H4 (cell line): ENCODE results near the gene EREG. TPM values are rescaled to one million over a fixed set of nuclear protein-coding genes. Genes with fewer than 3 reads are reported as not detected.
A peak's percentile ranks its signal among the peaks of the same experiment; 100 is the strongest.

Experiments used
- DNase-seq: peaks from one replicate; pipeline ENCODE4 v3.0.0-alpha.2; 2015; ENCODE audit warnings: low spot score
- total RNA-seq: library from RNA; depleted of rRNA; stranded (reverse); fragments of >200 nt; shearing (Covaris generic); gene quantifications from 2 replicates; pipeline ENCODE4 v1.2.3, GENCODE V29; 2014

The EREG gene
- total RNA-seq, 1 experiment from 2014 or later = not detected

GRCh38 chr4:74344031-74344430 is 20.9 kb upstream of the EREG start:
- DNase-seq = no peak

GRCh38 chr4:74353858-74354257 is 11.1 kb upstream of the EREG start:
- DNase-seq = no peak

GRCh38 chr4:74357965-74358364 is 7.0 kb upstream of the EREG start:
- no peak for DNase-seq

- DNase-seq = no peak
Measured at GRCh38 chr4:74361671-74362070, 3.3 kb upstream of the EREG start.

- DNase-seq = no peak
Measured at GRCh38 chr4:74362347-74362746, 2.6 kb upstream of the EREG start.

GRCh38 chr4:74364256-74364651 is 691 bp upstream of the EREG start:
- DNase-seq = no peak

- no peak for DNase-seq
Measured at GRCh38 chr4:74365761-74366160, 816 bp downstream of the EREG start.

- DNase-seq = no peak
Measured at GRCh38 chr4:74366367-74366911, 1.5 kb downstream of the EREG start.

- no peak for DNase-seq
Measured at GRCh38 chr4:74367656-74368290, 2.8 kb downstream of the EREG start.

GRCh38 chr4:74368596-74368995 is 3.7 kb downstream of the EREG start:
- no peak for DNase-seq

- DNase-seq = no peak
Measured at GRCh38 chr4:74369855-74370254, 4.9 kb downstream of the EREG start.

- DNase-seq = peak; percentile 74
Measured at GRCh38 chr4:74370912-74371311, 6.0 kb downstream of the EREG start.

- DNase-seq = no peak
Measured at GRCh38 chr4:74374128-74374527, 9.2 kb downstream of the EREG start.

GRCh38 chr4:74374561-74375327 is 9.8 kb downstream of the EREG start:
- peak; percentile 91 for DNase-seq

GRCh38 chr4:74375824-74376426 is 11.0 kb downstream of the EREG start:
- no peak for DNase-seq

- DNase-seq = peak; percentile 72
Measured at GRCh38 chr4:74376888-74377483, 12.0 kb downstream of the EREG start.

GRCh38 chr4:74377714-74378113 is 12.8 kb downstream of the EREG start:
- DNase-seq = no peak

GRCh38 chr4:74378573-74378972 is 13.6 kb downstream of the EREG start:
- DNase-seq = no peak

GRCh38 chr4:74379912-74380311 is 15.0 kb downstream of the EREG start:
- DNase-seq = no peak

- DNase-seq = no peak
Measured at GRCh38 chr4:74385386-74385785, 20.4 kb downstream of the EREG start.

GRCh38 chr4:74386159-74386558 is 21.2 kb downstream of the EREG start:
- no peak for DNase-seq

- no peak for DNase-seq
Measured at GRCh38 chr4:74387790-74388189, 22.8 kb downstream of the EREG start.
